Immature natural killer cell (primary cell): Measurements from ENCODE around the gene CAPN12. TPM values are rescaled to one million over a fixed set of nuclear protein-coding genes. Genes with fewer than 3 reads are reported as not detected.

Experiments used
- DNase-seq, 3 donors: peaks; one replicate each; pipeline ENCODE4 v3.0.0; 2022; ENCODE audit warnings: mixed read lengths in 1 of 3
- H3K27ac Mint-ChIP-seq, 6 donors: one replicate each; pipeline ENCODE4 v1.8.0; 2020; ENCODE audit warnings: mixed read lengths in 6 of 6, mild to moderate bottlenecking in 5 of 6, inconsistent platforms in 4 of 6, moderate library complexity in 3 of 6
- H3K27me3 Mint-ChIP-seq, 3 donors: one replicate each; pipeline ENCODE4 v1.8.0; 2020 to 2021; ENCODE audit warnings: low read depth in 3 of 3, mild to moderate bottlenecking in 3 of 3, mixed read lengths in 3 of 3, moderate library complexity in 3 of 3, inconsistent platforms in 1 of 3
- H3K36me3 Mint-ChIP-seq, 3 donors: one replicate each; pipeline ENCODE4 v1.8.0; 2020; ENCODE audit warnings: mixed read lengths in 3 of 3, inconsistent platforms in 2 of 3, mild to moderate bottlenecking in 2 of 3
- H3K4me1 Mint-ChIP-seq, 2 donors: one replicate each; pipeline ENCODE4 v1.8.0; 2020; ENCODE audit warnings: inconsistent platforms in 2 of 2, mild to moderate bottlenecking in 2 of 2, mixed read lengths in 2 of 2, moderate library complexity in 1 of 2
- H3K4me3 Mint-ChIP-seq, 5 donors: one replicate each; pipeline ENCODE4 v1.8.0; 2020; ENCODE audit warnings: mild to moderate bottlenecking in 5 of 5, mixed read lengths in 5 of 5, inconsistent platforms in 3 of 5, moderate library complexity in 3 of 5
- H3K9me3 Mint-ChIP-seq, 6 donors: one replicate each; pipeline ENCODE4 v1.8.0; 2020; ENCODE audit warnings: mild to moderate bottlenecking in 6 of 6, mixed read lengths in 6 of 6, inconsistent platforms in 4 of 6, moderate library complexity in 3 of 6
- polyA plus RNA-seq, 3 donors: library from polyadenylated mRNA; unstranded; fragments of 300-500 nt; fragmentation: Illumina TruSeq; gene quantifications; one replicate each; pipeline ENCODE4 v1.2.3, GENCODE V29; 2021

Gene CAPN12
- polyA plus RNA-seq, 3 donors from 2014 or later: 25.7 to 72.8 (median 55.1) TPM

DNA sequence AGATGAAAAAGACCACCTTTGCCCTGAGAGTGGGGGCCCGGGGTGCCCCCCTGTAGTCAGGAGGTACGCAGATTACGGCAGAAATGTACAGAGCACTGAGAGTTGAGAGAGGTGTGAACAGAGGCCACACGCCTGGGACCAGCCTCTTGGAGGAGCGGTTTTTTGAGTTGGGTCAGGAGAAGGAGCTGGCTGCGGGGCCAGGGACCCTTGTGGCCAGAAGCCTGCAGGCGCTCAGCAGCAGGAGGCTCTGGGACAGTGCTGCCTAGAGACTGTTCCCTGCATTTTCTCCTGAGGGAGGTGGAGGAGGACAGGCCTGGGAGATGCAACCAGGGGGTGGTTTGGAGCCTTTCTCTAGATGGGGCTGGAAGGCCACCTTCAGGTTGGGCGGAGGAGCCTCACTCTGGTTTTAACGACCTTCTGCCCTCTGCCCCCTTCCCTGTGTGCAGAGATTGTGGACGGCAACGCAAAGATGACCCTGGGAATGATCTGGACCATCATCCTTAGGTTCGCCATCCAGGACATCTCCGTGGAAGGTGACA is 39.7 kb downstream of the CAPN12 start:
- no peak for DNase-seq
- Mint-ChIP-seq H3K4me1 (peaks cover 25 to 27% of the 10 kb centered on the region in 2 donors), H3K9me3 (no peaks in the 10 kb centered on the region), H3K27me3 (peaks cover 0 to 4% (median 3%) of the 10 kb centered on the region in 3 donors), H3K4me3 (no peak overlapping the region), H3K27ac (peak overlapping the region in 5 of 6 donors; percentile 31 to 87 (median 72)), H3K36me3 (peaks cover 0 to 19% (median 5%) of the 10 kb centered on the region in 3 donors)

DNA sequence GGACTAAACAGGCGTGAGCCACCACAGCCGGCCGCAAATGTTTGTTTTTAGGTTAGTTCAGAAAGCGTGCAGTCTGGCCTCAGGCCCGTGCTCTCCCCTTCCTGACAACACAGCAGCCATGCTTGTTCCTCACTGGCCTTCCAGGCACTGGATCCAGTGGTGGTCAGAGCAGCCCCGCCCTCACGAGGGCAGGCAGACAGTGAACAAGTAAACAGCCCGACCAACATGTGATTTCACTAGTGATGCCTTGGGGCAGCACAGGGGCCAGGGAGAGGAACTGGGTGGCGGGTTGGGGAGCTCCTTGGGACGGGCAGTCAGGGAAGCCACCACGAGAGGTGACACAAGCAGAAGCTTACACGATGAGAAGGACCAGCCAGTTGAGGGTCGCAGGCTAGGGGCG is 40.8 kb downstream of the CAPN12 start:
- Mint-ChIP-seq H3K9me3 (no peaks in the 10 kb centered on the region), H3K27ac (peak overlapping the region in 2 of 6 donors; percentile 19 to 40), H3K4me1 (peaks cover 35 to 38% of the 10 kb centered on the region in 2 donors), H3K4me3 (no peak overlapping the region), H3K36me3 (peaks cover 0 to 14% (median 5%) of the 10 kb centered on the region in 3 donors), H3K27me3 (peaks cover 0 to 6% (median 3%) of the 10 kb centered on the region in 3 donors)
- no peak for DNase-seq

DNA sequence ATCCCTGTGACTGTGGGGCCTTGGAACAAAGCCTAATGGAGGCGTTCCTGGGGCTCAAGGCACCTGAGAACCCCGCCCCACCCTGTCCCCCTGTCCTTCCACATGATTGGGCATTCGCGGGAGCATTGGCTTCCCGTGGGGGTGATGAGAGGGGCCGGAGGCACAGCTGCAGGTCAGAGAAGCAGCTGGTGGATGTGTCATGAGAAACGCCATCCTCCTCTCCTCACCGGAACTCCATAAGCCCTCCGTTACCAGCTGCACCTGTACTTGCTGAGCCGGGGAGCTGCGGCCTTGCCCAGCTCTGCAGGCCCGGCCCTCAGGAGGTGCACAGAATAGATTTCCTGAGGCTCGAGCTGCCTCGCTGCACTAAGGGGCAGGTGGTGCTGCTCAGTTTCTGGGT is 42.0 kb downstream of the CAPN12 start:
- Mint-ChIP-seq H3K36me3 (peaks cover 0 to 8% (median 0%) of the 10 kb centered on the region in 3 donors), H3K4me1 (peaks cover 48 to 49% of the 10 kb centered on the region in 2 donors), H3K4me3 (no peak overlapping the region), H3K27me3 (peaks cover 0 to 9% (median 3%) of the 10 kb centered on the region in 3 donors), H3K9me3 (no peaks in the 10 kb centered on the region), H3K27ac (peak overlapping the region in 2 of 6 donors; percentile 39 to 40)
- no peak for DNase-seq

DNA sequence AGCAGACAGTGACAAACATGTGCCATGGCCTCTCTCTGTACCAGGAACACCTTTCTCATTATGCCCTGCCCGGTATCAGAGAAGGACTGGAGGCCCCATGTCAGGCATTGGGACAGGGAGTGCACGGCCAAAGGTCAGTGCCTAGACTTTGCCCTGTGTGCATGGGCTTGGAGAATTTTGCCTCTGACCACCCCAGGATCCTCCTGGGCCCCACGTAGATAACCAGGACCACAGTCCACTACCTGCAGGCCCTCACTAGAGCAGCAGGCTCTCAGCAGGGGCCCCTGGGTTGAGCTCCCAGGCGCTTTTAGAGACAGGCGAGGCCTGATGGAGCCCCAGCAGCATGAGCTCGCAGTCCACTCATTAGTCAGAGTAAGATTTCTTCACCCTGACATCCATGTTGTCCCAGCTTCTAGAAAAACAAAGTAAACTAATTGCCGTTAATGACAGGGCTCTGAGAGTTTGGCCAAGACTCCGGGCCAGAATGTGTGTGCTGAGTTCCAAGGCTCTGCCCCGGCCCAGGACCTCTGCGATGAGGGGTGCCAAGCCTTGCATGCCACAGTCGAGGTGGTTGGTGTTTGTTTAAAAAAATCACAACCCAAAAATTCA is 42.7 kb downstream of the CAPN12 start:
- H3K27me3 Mint-ChIP-seq: peaks cover 0 to 14% (median 3%) of the 10 kb centered on the region in 3 donors
- peaks cover 51% of the 10 kb centered on the region in 2 donors for H3K4me1 Mint-ChIP-seq
- H3K4me3 Mint-ChIP-seq: no peak overlapping the region
- H3K36me3 Mint-ChIP-seq: peaks cover 0 to under 1% (median 0%) of the 10 kb centered on the region in 3 donors
- DNase-seq: no peak
- peaks cover 0 to 2% (median 0%) of the 10 kb centered on the region in 6 donors for H3K9me3 Mint-ChIP-seq
- H3K27ac Mint-ChIP-seq: peak overlapping the region in 1 of 6 donors; percentile 36

DNA sequence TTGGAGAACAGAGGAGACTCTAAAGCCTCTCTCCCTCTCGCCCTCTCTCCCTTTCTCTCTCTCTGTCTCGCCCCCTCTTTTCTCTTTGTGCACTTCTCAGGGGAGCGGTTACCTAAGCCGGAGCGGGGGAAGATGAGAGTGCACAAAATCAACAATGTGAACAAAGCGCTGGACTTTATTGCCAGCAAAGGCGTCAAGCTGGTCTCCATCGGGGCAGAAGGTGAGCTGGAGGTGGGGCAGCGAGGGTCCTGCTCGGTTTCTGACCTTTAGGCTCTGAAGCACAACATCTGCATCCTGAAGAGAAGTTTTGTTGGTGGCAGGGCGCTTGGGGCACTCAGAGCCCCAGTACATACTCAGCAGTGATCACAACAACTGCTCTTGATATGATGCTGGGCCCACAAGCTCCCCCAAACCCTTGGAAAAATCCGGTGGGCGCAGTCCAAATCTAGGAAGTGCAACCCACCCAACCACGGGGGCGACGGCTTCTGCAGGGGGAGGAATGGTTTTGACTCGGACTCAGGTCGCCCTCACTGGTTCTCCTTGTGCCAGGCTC is 43.3 kb downstream of the CAPN12 start:
- no peak for DNase-seq
- Mint-ChIP-seq H3K4me3 (no peak overlapping the region), H3K27ac (peak overlapping the region in 3 of 6 donors; percentile 36 to 71 (median 44)), H3K36me3 (no peaks in the 10 kb centered on the region), H3K9me3 (peaks cover 0 to 2% (median 0%) of the 10 kb centered on the region in 6 donors), H3K27me3 (peaks cover 0 to 15% (median 3%) of the 10 kb centered on the region in 3 donors), H3K4me1 (peaks cover 55 to 57% of the 10 kb centered on the region in 2 donors)

DNA sequence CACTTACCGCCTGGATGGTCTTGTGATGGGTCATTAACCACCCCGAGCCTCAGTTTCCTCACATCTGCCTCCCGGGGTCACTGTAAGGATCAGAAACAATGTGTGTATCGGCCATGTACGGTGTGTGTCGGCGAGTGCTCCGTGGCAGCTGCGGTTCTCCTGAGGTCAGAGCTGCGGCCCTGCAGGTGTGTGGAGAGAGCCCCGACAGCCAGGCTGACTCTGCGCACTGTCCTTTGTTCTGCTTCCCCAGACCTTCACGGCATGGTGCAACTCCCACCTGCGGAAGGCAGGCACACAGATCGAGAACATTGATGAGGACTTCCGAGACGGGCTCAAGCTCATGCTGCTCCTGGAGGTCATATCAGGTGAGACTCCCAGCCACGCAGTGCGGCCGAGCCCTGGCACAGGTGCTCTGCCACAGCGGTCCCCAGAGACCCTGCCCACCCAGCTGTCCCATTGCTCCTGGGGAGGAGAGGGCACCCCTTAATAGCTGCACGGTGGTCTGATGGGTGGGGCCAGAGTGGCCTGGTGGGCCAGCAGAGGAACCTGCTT is 43.8 kb downstream of the CAPN12 start:
- H3K4me1 Mint-ChIP-seq: peaks cover 60 to 63% of the 10 kb centered on the region in 2 donors
- no peaks in the 10 kb centered on the region for H3K36me3 Mint-ChIP-seq
- H3K4me3 Mint-ChIP-seq: no peak overlapping the region
- H3K9me3 Mint-ChIP-seq: peaks cover 0 to 2% (median 0%) of the 10 kb centered on the region in 6 donors
- no peak for DNase-seq
- H3K27ac Mint-ChIP-seq: peak overlapping the region in 5 of 6 donors; percentile 35 to 99 (median 48)
- H3K27me3 Mint-ChIP-seq: peaks cover 0 to 15% (median 4%) of the 10 kb centered on the region in 3 donors

DNA sequence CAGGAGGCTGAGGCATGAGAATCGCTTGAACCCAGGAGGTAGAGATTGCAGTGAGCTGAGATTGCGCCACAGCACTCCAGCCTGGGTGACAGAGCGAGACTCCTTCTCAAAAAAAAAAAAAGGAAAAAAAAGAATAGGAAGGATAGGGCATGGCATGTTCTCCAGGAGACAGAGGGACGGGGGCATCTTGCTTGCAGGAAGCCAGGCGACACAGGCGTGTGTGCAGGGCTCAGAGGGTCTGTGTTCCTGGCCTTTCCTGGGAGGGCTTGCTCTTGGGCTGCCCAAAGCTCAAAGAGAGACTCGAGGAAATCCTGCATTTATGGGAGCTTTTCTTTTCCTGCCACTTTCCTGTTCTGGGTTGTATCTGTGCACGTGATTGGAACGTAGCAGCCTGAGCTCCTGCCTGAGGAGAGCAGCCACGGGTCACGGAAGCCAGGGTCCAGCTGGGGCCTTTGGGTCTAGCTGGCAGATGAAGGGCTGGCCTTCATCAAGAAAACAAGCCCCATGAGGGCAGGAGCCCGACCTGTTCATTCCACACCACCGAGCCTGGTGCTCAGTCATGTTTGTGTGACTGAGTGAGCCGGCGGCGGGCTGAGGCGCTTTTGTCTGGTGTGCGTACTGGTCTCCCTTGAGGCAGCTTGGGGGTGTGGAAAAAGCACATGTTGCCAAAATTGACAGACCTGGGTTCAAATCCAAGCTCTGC is 44.5 kb downstream of the CAPN12 start:
- Mint-ChIP-seq H3K4me3 (no peak overlapping the region), H3K4me1 (peaks cover 63 to 69% of the 10 kb centered on the region in 2 donors), H3K9me3 (peaks cover 0 to 2% (median 0%) of the 10 kb centered on the region in 6 donors), H3K27ac (peak overlapping the region; percentile 65 to 100 (median 92)), H3K27me3 (peaks cover 0 to 15% (median 5%) of the 10 kb centered on the region in 3 donors), H3K36me3 (no peaks in the 10 kb centered on the region)
- DNase-seq: no peak

DNA sequence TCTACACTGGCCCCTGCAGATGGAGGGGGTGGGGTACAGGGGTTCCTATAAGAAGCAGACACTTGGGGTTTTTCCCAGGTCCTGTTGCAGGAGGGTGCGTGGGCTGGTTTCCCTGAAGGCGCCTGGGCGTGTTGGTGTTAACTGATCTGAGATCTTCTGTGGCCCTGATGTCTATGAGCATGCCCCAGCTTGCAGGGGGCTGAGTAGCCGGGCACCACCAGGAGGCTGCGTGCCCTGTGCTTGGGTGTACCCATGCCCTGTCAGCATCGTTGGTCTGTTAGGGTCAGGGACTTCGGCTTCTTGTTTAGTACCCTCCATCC is 45.3 kb downstream of the CAPN12 start:
- H3K4me1 Mint-ChIP-seq: peaks cover 67 to 71% of the 10 kb centered on the region in 2 donors
- no peaks in the 10 kb centered on the region for H3K36me3 Mint-ChIP-seq
- H3K9me3 Mint-ChIP-seq: peaks cover 0 to 2% (median 0%) of the 10 kb centered on the region in 6 donors
- H3K27ac Mint-ChIP-seq: peak overlapping the region; percentile 65 to 100 (median 92)
- H3K27me3 Mint-ChIP-seq: peaks cover under 1 to 17% (median 3%) of the 10 kb centered on the region in 3 donors
- no peak for DNase-seq
- H3K4me3 Mint-ChIP-seq: peak overlapping the region in 4 of 5 donors; percentile 35 to 74 (median 46)

DNA sequence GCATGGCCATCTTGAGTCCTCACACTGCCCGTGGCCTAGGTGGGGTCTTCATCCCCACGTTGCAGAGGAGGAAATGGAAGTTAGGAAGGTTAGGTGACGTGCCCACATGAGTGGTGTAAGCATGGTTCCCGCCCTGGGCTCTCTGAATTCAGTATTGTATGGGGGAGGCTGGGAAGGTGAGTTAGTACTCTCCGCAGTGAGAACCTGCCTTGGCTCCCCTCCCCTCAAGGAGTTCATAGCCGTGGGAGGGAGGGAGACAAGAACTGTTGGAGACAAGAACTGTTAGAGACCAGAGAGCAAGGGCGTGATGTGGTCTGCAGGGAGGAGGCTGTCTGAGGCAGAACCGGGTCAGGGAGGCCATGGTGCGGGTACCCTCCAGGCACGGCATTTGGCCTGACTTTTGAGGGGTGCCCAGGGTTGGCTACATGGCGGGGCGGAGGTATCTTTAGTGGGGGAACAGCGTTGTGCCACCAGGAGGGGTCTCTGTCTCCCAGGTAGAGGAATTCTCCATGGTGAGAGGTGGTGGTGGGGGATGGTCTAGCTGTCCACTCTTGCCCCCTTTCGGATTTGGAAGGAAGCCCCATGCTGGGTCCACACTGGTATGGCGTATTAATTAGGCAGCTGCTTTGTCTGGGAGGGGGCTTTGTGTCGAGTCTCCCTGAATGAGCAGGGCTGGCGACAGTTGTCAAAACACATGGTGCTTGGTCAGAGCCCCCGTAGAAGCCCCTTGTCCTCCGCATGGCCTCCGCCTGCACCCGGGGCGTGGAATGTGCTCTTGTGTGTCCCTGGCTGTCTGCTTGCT is 45.8 kb downstream of the CAPN12 start:
- no peak for DNase-seq
- H3K36me3 Mint-ChIP-seq: no peaks in the 10 kb centered on the region
- peak overlapping the region; percentile 89 to 100 (median 96) for H3K27ac Mint-ChIP-seq
- peaks cover 3 to 23% (median 4%) of the 10 kb centered on the region in 3 donors for H3K27me3 Mint-ChIP-seq
- peaks cover 0 to 2% (median 0%) of the 10 kb centered on the region in 6 donors for H3K9me3 Mint-ChIP-seq
- peaks cover 72 to 75% of the 10 kb centered on the region in 2 donors for H3K4me1 Mint-ChIP-seq
- peak overlapping the region; percentile 55 to 74 (median 67) for H3K4me3 Mint-ChIP-seq

DNA sequence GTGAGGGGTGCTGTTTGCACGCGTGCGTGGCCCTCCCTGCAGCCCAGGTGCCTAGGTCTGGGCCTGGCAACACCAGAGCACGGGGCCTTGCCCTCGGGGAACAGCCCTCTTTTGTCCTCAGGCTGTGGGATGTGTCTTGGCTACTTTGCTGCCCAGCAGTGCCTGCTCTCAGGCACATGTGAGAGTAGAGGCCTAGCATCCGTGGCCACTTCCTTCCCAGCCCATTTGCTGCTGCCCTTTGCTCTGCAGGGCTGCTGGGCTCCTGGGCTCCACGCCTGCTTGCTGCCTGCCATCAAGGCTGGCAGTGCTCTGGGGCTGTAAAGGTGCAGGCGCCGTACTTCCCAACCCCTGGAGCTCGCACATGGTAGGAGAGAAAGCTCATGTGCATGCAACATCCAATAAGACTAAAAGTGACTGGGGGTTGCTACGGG is 46.6 kb downstream of the CAPN12 start:
- Mint-ChIP-seq H3K27ac (peak overlapping the region; percentile 89 to 100 (median 96)), H3K4me1 (peaks cover 79 to 83% of the 10 kb centered on the region in 2 donors), H3K4me3 (peak overlapping the region; percentile 55 to 74 (median 67)), H3K36me3 (no peaks in the 10 kb centered on the region), H3K27me3 (peaks cover 8 to 24% (median 10%) of the 10 kb centered on the region in 3 donors), H3K9me3 (peaks cover 0 to 2% (median 0%) of the 10 kb centered on the region in 6 donors)
- no peak for DNase-seq

DNA sequence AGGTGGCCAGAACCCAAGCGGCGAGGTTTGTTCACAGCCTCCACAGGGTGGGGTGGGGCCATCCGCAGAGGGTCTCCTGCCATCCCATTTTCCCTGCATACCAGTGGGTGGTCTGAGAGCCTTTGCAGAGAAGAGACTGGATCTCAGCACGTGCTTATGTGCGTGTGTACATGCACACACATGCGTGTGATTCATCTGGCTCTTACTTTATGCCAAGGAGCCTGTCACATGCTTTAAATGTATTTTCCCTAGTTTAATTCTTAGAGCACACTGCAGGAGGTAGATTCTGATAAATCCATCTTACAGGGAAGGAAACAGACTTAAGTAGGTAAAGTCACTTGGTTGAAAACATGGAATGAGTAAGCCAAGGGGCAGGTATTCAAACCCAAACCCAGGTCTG is 47.1 kb downstream of the CAPN12 start:
- peaks cover 84 to 87% of the 10 kb centered on the region in 2 donors for H3K4me1 Mint-ChIP-seq
- peak overlapping the region; percentile 42 to 86 (median 83) for H3K4me3 Mint-ChIP-seq
- peaks cover 0 to 2% (median 0%) of the 10 kb centered on the region in 6 donors for H3K9me3 Mint-ChIP-seq
- peak overlapping the region; percentile 97 to 100 (median 99) for H3K27ac Mint-ChIP-seq
- H3K27me3 Mint-ChIP-seq: peaks cover 10 to 24% (median 11%) of the 10 kb centered on the region in 3 donors
- no peak for DNase-seq
- no peaks in the 10 kb centered on the region for H3K36me3 Mint-ChIP-seq

DNA sequence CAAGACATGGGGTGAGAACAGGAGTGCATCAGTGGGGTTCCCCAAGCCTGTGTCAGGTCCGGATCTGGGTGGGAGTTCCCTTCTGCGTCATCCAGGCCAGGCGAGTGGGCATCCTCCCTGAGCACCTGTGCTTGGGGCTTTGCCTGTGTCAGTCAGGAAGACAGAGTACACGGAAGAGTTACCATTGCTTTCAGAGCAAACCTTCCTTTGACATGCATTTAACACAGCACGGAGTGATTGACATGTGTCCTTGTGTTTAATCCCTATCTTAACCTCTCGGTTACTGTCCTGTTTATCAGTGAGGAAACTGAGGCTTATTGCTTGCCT is 47.6 kb downstream of the CAPN12 start:
- H3K36me3 Mint-ChIP-seq: no peaks in the 10 kb centered on the region
- peaks cover 0 to 2% (median 0%) of the 10 kb centered on the region in 6 donors for H3K9me3 Mint-ChIP-seq
- H3K27me3 Mint-ChIP-seq: peaks cover 10 to 24% (median 11%) of the 10 kb centered on the region in 3 donors
- peak overlapping the region; percentile 42 to 86 (median 83) for H3K4me3 Mint-ChIP-seq
- DNase-seq: no peak
- H3K4me1 Mint-ChIP-seq: peaks cover 89 to 92% of the 10 kb centered on the region in 2 donors
- H3K27ac Mint-ChIP-seq: peak overlapping the region; percentile 97 to 100 (median 99)
